A673 (cell line): ENCODE measurements around the gene KRTAP10-7.

ENCODE experiments used
- EZH2 ChIP-seq: fragments of 200-600 bp; sonication (generic); IDR thresholded peaks from 2 replicates; pipeline ENCODE4 v1.6.1; 2017; ENCODE audit warnings: borderline replicate concordance, low read depth, mild to moderate bottlenecking, mixed read lengths, antibody characterized with exemption, low read length; ENCODE audit not compliant: poor library complexity, severe bottlenecking
- TF ChIP-seq, protein P1 (sequence below): fragments of 300-800, 200-600 bp; sonication (generic); conservative IDR thresholded peaks from 2 replicates; pipeline ENCODE4 v1.5.1; 2017; ENCODE audit warnings: low read depth, mild to moderate bottlenecking, antibody characterized with exemption, low read length, moderate library complexity, mixed read lengths

DNA sequence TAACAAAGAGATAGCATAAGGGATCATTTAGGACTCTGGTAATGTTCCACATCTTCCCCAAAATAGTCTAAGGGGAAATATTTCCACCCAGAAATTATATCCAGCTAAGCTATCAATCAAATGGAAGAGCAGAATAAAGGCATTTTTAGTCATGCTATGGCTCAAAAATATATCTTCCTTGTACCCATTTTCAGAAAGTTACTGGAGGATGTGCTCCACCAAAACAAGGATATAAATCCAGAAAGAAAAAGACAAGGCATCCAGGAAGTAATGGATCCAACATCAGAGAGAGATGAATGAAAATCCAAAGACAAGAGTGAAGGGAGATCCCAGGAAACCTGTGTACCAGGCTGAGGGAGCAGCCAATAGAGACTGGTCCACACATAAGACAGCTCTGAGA is 8.8 kb downstream of the KRTAP10-7 start:
- TF ChIP-seq, protein P1, sequence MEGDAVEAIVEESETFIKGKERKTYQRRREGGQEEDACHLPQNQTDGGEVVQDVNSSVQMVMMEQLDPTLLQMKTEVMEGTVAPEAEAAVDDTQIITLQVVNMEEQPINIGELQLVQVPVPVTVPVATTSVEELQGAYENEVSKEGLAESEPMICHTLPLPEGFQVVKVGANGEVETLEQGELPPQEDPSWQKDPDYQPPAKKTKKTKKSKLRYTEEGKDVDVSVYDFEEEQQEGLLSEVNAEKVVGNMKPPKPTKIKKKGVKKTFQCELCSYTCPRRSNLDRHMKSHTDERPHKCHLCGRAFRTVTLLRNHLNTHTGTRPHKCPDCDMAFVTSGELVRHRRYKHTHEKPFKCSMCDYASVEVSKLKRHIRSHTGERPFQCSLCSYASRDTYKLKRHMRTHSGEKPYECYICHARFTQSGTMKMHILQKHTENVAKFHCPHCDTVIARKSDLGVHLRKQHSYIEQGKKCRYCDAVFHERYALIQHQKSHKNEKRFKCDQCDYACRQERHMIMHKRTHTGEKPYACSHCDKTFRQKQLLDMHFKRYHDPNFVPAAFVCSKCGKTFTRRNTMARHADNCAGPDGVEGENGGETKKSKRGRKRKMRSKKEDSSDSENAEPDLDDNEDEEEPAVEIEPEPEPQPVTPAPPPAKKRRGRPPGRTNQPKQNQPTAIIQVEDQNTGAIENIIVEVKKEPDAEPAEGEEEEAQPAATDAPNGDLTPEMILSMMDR: no peak
- no peak for TF ChIP-seq EZH2
